Germinal center (tissue), 1 donor: ENCODE data around the gene NT5C3A.
"Not testable (repeated sequence)": the region's sequence is repeated elsewhere in the genome, so short reads cannot be mapped to it uniquely, and the experiment has no call there.

ENCODE experiments used
- DNase-seq: peaks from one replicate; pipeline ENCODE4 v3.0.0; 2012; ENCODE audit warnings: mixed read lengths, low spot score

NT5C3A gene

GRCh38 chr7:32979902-32980301, 82.7 kb downstream of the NT5C3A start:
- not testable (repeated sequence) for DNase-seq

- not testable (repeated sequence) for DNase-seq
Measured at GRCh38 chr7:32979246-32979645, 83.3 kb downstream of the NT5C3A start.

GRCh38 chr7:32977159-32977558, 85.4 kb downstream of the NT5C3A start:
- DNase-seq: not testable (repeated sequence)

- DNase-seq: not testable (repeated sequence)
Measured at GRCh38 chr7:32971967-32972366, 90.6 kb downstream of the NT5C3A start.

- DNase-seq: not testable (repeated sequence)
Measured at GRCh38 chr7:32967268-32967582, 95.4 kb downstream of the NT5C3A start.

- DNase-seq: not testable (repeated sequence)
Measured at GRCh38 chr7:32966489-32967267, 95.9 kb downstream of the NT5C3A start.

- DNase-seq: not testable (repeated sequence)
Measured at GRCh38 chr7:32964461-32965159, 98.0 kb downstream of the NT5C3A start.
